GM19467 (cell line): ENCODE results near the gene LMAN2L.

Source experiments
- ATAC-seq: cut with Tn5 transposase; IDR thresholded peaks from one replicate; pipeline ENCODE4 v1.9.1; 2021; ENCODE audit warnings: mild to moderate bottlenecking, moderate library complexity; ENCODE audit not compliant: unreplicated experiment

Gene LMAN2L

DNA sequence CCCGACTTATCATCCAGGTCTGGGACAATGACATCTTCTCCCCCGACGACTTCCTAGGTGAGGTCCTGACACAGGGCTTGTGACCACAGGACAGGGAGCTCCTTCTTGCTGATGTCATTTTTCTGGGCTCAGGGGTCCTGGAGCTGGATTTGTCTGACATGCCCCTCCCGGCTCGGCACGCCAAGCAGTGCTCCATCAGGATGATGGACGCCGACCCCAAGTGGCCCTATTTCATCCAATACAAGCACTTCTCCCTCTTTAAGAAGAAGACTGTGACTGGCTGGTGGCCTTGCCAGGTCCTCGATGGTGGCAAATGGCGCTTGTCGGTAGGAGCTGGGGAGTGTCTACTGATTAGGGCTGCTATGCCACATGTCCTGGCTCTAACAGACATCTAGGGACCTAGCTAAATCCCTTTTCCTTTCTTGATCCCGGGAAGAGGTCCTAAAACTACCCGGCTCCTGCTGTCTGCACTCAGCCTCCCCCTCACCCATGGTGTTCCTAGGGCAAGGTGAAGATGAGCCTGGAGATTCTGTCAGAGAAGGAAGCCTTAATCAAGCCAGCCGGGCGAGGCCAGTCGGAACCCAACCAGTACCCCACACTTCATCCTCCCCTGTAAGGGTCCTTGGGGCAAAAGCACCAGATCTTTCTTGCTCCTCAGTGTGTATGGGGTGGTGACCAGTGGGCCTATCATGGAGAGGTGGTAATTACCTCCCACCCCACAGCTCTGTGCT lies 36.7 kb downstream of the LMAN2L start:
- no peak for ATAC-seq

DNA sequence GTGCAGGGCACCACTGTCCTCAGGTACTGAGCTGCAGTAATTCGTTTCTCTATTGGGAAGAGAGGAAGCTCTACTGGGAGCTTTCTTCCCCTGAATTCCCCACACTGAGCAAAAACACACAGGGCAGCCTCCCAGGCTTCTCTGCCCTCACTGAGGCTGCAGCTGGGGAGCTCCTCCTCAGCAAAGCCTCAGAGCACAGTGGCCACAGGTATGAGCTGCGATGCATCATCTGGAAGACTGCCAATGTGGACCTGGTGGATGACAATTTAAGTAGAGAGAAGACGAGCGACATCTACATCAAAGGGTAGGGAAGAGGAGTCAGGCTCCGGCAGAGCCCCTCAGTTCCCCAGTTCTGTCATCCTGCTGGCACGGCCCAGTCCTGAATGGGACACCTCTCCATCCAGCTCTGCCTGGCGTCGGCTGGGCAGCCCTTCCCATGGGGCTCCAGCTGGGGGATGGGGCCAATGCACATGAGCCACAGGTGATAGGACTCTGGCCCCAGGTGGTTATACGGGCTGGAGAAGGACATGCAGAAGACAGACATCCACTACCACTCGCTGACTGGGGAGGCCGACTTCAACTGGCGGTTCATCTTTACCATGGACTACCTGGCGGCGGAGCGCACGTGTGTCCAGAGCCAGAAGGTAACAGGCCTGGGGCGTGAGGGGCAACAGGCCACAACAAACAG lies 37.6 kb downstream of the LMAN2L start:
- ATAC-seq = no peak

DNA sequence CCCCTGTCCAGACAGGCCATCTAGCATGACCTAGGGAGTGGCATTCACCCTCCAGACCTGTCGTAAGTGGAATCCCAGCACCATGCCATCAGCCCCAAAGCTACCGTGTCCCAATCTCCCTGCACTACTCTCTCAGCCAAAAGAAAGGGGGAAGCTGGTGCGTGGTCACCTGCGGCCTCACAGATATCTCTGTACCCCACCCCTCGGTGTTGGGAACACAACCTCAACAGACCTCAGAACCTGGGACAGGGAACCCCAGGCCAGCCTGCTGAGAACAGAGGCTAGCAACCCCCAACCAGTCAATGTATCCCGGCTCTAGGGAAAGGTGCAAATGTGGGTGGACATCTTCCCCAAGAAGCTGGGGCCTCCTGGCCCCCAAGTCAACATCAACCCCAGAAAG lies 38.2 kb downstream of the LMAN2L start:
- ATAC-seq = no peak

DNA sequence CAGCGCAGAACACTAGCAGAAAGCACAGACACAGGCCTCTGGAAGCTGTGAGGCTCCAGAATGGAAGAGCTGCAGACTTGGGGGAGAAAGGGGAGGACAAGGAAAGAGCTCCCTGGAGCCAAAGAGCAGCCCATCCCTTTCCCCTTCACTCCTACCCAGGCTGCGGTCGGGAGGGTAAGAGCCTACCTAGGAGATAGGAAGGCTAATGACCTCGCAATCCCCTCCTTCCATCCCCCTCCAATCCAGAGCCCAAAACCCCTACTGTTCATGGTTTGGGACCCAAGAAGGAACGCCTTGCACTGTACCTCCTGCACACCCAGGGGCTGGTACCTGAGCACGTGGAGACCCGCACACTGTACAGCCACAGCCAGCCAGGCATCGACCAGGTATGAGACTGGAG lies 39.8 kb downstream of the LMAN2L start:
- no peak for ATAC-seq

DNA sequence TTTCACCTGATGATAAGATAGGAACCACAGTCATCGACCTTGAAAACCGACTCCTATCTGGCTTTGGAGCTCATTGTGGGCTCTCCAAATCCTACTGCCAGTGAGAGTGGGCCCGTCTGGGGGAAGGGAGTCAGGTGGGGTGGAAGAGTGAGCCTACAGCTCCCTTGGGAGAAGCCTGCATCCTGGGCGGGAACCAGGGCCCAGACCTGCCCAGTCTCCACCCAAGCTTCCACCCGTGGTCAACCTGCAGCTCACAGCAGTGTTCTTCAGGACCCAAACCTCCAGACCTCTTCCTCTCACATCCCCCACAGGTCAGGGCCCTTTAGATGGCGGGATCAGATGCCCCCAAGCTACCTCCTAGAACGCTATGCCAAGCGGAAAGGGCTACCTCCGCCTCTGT lies 40.2 kb downstream of the LMAN2L start:
- ATAC-seq = no peak

DNA sequence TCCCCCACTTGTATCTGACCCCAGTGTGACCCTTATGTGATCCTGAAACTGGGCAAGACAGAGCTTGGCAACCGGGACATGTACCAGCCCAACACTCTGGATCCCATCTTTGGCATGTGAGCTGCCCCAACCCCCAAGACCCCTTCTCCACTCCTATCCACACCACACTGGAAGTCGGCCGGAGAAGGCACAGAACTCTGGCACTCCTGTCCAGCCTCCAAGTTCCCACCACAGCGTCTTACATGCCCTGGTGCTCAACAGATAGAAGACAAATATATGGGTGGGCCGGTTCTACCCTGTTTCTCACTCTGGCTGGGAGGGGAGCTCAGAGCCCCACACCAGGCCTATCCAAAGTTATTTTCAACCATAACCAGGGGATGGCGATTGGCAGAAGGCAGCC lies 40.8 kb downstream of the LMAN2L start:
- ATAC-seq = no peak

DNA sequence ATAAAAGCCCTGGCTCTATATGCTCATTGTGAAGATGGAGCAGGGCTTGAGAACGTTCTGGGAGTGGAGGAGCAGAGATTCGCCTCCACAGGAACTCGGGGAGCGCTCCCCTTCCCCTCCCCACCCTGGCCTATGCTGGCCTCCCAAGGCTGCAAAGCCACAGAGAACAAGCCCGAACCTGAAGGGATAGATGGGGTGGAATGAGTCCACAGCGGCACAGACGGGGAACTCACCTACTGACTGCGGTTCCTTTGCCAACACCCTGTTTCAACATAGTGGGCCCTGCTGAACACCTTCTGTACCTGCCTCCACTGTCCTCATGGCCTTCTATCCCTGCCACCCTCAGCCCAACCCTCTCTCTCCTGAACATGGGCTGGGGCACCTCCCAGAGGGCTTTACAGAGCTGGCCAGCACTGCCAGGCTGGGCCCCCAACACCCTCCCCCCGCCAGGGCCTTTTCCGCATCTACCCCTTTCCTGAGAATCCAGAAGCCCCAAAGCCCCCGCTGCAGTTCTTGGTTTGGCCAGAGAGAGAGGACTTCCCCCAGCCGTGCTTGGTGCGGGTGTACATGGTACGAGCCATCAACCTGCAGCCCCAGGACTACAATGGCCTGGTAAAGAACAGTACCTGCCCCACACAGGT lies 41.5 kb downstream of the LMAN2L start:
- no peak for ATAC-seq

DNA sequence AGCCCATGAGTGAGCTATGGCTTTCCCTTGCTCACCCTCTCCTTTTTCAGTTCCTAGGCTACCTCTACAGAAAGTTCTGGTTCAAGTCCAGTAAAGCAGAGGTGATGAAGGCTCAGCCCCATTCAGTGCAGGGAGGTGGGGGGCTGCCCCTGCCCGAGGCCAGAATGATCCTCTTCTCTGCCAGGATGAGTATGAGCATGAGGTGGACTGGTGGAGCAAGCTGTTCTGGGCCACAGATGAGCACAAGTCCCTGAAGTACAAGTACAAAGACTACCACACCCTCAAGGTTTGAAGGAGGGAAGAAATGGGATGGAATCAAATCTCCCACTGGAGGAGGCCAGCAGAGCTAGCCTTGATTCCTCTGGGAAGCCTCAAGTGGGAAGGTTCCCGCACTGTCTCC lies 42.4 kb downstream of the LMAN2L start:
- ATAC-seq = no peak

DNA sequence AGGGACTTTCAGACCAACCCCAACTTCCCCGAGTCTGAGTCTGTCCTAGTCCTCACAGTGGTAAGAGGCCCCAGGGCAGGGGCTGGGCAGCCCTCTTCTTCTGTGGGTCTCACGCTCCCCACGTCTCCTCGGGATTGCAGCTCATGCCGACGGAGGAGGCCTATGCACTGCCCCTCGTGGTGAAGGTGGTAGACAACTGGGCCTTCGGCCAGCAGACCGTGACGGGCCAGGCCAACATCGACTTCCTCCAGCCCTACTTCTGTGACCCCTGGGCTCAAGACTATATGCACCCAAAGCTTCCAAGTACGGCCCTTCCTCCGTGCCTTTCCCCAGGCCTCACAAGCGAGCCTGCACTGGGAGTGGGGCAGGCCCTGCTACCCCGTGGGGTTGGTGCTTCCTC lies 44.3 kb downstream of the LMAN2L start:
- ATAC-seq = no peak

DNA sequence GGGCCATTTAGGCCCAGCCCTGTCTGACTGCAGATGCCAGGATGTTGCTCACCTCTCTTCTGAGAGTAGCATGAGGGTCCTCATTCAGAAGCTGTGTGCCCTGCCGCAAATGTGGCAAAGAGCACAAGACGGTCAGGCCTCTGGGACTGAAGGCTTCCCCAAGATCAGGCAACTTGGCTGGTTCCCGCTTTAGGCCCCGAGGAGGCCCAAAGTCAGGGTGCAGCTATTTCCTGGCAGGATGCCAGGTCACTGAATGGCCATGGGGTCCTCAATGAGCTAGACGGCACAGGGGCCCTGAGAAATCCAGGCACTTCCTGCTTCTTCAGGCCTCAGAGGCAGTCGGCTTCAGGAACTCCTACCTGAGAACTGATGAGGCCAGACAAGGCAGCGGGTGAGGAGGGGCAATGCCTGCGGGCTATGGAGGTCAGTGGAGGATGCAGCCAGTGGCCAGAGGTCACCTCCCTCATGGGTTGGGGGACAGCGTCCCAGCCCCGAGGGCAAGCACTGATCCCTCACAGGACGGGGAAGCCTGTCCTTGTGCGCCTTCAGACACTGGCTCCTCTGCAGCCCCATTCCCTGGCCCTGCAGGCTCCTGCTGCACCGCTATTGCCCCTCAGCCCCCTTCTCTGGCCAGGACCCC lies 44.9 kb downstream of the LMAN2L start:
- no peak for ATAC-seq

DNA sequence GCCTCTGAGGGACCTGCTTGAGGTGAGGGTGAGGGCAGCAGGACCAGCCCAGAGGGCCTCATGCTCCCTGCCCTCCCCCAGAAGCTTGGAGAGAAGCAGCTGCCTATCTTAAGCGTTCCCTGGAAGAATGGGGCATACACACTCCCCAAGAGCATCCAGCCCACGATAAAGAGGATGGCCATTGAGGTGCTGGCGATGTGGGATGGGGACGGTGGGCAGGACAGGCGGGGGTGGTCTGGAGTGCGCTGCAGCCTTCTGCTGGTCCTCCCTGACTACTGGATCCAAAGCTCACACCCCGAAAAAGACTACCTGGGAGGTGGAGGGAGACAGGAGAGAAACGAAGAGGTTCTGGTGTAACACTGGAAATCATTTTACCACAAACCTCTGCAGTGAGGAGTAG lies 45.6 kb downstream of the LMAN2L start:
- ATAC-seq = no peak

DNA sequence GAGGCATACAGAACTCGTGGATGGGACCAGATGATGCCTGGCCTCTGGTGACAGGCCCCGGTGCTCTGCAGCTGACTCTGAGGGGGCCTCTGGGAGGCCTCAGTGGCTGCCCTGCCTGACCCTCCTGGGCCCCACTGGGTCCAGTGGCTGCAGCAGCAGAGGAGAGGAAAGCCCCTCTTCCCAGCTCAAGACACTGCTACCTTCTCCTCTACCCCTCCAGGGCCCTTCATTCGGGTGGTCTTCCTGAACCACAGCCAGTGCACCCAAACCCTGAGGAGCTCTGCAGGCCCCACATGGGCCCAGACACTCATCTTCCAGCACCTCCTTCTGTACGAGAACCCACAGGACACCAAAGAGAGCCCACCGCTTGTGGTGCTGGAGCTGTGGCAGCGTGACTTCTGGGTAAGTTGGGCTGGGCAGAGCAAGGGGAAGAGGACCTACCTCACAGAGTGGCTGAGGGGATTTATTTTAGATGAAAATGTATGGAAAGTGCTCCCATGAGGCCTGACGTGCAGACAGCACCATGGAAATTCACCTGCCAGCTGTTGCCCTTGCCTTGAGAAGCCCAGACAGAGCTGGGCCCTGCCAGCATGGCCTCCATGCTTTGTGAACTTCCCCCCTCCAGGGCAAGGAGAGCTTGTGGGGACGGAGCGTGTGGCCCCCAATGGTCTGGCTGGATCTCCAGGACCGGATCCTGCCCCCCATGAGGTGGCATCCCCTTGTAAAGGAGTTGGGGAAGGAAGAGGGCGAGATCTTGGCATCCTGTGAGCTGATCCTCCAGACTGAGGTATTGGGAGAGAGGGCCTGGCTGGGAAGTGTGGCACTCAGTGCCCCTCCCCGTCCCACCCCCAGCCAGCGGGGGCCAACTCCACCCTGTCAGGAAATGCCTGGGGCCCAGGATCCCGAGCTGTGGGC lies 46.3 kb downstream of the LMAN2L start:
- no peak for ATAC-seq

DNA sequence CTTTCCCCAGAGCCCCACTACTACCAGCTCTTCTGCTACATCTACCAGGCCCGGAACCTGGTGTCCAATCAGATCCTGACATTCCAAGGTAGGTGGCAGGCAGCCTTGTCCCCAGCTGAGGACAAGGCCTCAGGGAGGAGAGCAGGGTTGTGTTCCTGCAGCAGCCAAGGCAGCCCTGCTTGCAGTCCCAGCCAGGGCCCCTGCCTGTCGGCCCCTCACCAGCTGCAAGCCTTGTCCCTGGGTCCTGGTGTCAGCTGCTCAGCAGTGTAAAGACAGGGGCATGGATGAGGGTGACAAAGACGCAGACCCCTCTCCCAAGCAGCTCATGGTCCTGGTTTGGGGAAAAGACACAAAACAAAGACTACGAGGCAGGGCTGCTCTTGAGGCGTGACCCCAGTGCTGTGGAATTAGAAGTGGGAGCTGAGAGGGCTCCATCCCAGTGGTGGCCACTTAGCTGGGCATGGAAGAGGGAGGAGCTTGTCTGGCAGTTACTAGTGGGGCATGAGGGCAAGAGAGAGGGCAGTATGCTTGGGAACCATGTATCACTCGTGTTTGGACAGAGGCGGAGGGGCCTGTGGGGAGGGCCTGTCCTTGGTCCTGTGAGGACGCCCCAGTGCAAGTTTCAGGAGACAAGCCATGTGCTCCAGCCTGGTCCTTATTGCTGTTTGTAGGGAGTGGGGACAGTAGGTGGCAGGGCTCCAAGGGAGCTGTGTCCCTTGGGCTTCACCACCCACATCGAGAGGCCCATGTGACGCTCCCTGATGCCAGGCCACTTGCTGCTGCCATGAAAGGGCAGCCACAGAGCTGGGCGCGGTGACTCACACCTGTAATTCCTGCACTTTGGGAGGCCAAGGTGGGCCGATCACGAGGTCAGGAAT lies 47.5 kb downstream of the LMAN2L start:
- no peak for ATAC-seq

DNA sequence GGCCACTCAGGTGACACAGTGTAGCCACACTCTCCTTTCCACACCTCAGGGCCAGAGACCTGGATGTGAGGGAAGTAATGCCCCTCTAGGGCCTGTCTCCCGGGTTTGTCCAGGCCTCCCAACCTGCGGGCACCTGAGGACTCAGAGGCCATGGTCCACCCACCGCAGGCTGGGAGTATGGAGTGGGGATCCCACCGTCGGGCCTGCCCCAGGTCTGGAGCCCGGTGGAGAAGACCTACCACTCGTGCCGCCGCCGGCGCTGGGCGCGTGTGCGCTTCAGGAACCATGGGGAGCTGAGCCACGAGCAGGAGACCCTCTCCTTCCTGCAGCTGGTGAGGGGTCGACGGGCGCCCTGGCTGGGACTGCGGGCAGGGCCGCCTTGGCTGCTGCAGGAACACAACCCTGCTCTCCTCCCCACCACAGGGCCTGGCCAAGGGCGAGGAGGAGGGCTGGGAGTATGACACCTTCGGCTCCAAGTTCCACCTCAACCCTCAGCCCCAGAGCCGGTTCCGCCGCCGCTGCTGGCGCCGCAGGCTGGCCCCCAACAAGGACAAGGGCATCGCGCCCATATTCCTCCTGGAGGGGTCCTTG lies 48.7 kb downstream of the LMAN2L start:
- ATAC-seq = no peak

DNA sequence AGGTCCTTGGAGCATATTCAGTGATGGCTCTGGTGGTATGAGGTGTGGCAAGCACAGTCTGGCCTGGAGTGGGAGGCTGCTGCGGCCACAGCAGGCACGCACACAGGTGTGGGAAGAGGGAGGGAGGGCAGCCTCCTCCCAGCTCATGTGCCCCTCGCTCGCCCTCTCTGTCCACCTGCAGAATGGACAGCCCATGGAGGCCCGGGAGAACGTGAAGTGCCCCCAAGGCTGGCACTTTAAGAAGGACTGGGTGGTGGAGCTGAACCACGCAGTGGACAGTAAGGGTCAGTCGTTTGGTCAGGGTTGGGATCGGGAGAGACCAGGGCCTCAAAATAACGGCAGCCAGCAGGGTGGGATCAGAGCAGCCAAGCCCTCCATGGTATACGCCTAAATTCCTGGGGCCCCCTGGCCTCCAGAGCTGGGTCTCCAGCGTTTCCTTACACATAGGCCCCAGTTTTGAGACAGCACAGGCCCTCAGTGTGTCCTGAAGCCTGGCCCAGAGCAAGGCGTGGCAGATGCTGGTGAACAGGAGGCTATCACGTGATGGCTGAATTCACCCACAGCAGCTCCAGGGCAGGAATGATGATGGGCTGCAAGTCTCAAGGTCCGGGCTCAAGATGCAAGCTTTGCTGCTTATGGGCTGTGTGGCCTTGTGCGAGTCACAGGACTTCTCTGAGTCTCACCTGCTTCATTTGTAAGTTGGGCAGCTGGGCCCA lies 49.4 kb downstream of the LMAN2L start:
- no peak for ATAC-seq

DNA sequence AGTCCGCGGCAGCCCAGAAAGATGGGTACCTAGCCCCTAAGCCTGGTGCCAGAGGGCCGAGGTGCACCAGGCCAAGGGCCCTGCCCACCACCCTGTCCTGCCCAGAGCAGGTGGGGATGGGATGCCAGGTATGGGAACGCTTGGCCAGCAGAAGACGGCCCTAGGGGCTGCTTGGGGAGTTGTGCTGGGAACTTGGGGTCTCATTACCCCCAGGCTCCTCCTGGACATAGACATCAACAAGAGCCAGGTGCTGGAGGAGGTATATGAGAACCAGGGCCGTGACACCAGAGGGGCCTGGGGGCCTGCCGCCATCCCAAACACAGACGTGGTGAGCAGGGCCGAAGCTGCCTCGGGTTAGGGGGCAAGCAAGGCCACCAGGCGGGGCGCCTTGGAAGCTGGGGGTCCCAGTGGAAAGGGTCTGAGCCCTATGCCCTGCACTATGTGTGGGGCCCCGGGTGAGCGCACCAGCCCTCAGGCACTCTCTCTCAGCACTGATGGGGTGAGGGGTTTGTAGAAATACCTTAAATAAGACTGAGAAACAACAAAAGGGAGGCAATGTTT lies 50.4 kb downstream of the LMAN2L start:
- ATAC-seq = no peak

DNA sequence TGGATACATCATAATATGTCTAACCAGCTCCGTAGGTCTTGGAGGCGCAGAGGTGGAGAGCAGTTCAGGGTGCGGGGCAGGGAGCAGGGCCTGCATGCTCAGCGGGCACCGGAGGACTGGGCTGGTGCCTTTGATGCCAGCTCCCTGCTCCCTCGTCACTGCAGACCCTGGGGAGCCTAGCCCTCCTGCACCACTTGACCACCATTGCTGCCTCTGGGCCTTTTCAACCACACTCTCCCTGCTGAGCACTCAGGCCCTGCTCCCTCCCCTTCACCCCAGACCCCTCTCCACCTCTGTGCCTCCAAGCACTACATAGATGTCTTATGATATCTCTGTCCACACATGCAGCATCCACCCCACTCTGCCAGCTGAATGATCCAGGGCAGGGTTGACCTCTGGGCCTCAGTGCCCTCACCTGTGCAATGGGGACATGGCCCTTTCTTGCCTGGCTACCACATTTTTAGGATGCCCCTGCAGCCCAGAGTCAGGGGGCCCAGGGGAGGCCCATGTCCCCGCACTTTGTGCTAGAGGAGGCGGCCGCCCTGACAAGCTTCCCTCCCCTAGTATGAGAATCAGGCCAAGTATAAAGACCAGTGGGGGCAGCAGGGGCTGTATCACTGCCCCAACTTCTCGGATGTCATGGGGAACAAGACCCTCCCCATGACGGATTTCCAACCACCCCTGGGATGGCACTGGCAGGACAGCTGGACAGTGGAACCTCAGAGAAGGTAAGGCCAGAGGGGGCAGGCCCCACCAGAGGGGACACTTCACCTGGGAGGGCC lies 51.0 kb downstream of the LMAN2L start:
- ATAC-seq = no peak
